Cardiac fibroblast (primary cell): Measurements from ENCODE around the gene EFNA2.

ENCODE experiments used
- DNase-seq, 2 donors: peaks; one replicate each; pipeline versions ENCODE4 v3.0.0 to v3.0.0-alpha.2; 2010; ENCODE audit warnings: low read depth in 2 of 2
- H3K4me3 ChIP-seq, 2 donors: replicated peaks in 1 of 2; 1 replicate in 1 of 2; 2 replicates in 1 of 2; pipeline ENCODE4 v1.5.1; 2011; ENCODE audit warnings: low read depth in 2 of 2, low read length in 2 of 2, mild to moderate bottlenecking in 2 of 2, moderate library complexity in 1 of 2
- CTCF ChIP-seq: IDR thresholded peaks from one replicate; pipeline ENCODE4 v1.5.1; 2011; ENCODE audit warnings: low read depth, mild to moderate bottlenecking, low read length, inconsistent platforms

Gene EFNA2

GRCh38 chr19:1285737-1286360 is at the start of gene EFNA2:
Gene EFNA2 (plus strand): TSS chr19:1285873. CDS start chr19:1286169, 296 bp downstream.
- no peak for DNase-seq
- H3K4me3 ChIP-seq, result no peak within 1 kb of the TSS
- no peak for TF ChIP-seq CTCF

- TF ChIP-seq CTCF, result no peak
- DNase-seq, result no peak
- H3K4me3 ChIP-seq, result peak overlapping the region; percentile 69 to 74
These were observed 49.1 kb upstream of the EFNA2 start for GRCh38 chr19:1236576-1236975.

- DNase-seq, result peak in 1 of 2 donors; percentile 20
- peak overlapping the region; percentile 69 to 74 for H3K4me3 ChIP-seq
- TF ChIP-seq CTCF, result no peak
These were observed 48.5 kb upstream of the EFNA2 start for GRCh38 chr19:1237027-1237659.

- peak in 1 of 2 donors; percentile 56 for DNase-seq
- H3K4me3 ChIP-seq, result peak within 1 kb of the TSS; percentile 69 to 74
- TF ChIP-seq CTCF, result no peak
These were observed 47.8 kb upstream of the EFNA2 start, which contains the start of gene CBARP for GRCh38 chr19:1237754-1238368. Gene CBARP (minus strand): TSS chr19:1238005. CDS start chr19:1236100, 1,905 bp downstream.

- TF ChIP-seq CTCF, result no peak
- DNase-seq, result no peak
- H3K4me3 ChIP-seq, result peak overlapping the region; percentile 29 to 74
These were observed 47.0 kb upstream of the EFNA2 start for GRCh38 chr19:1238369-1239303.

- DNase-seq, result no peak
- H3K4me3 ChIP-seq, result no peak overlapping the region
- TF ChIP-seq CTCF, result no peak
These were observed 46.3 kb upstream of the EFNA2 start for GRCh38 chr19:1239420-1239795.
